ENCODE results near the gene CCDC24.
A peak's percentile ranks its signal among the peaks of the same experiment; 100 is the strongest.

Gene CCDC24

DNA sequence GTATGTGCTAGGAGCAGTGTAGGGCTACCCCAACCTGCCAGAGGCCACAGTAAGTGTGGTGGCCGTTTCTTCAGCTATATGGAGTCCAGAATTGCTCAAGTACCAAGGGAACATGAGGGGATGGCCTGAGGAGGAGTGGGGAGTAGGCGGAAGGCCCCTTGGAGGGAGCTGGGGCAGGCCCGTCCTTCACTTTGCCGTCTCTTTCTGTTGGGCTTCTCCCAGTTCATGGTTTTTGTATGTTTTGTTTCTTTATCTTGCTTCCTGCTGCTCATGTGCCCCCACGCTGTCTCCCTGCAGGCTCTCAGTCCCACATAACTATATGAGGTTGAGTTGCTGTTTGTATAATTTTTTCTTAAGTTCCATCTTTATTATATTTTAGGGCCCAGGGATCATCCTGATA is 27.5 kb upstream of the CCDC24 start:
- DNase-seq, result no peak

DNA sequence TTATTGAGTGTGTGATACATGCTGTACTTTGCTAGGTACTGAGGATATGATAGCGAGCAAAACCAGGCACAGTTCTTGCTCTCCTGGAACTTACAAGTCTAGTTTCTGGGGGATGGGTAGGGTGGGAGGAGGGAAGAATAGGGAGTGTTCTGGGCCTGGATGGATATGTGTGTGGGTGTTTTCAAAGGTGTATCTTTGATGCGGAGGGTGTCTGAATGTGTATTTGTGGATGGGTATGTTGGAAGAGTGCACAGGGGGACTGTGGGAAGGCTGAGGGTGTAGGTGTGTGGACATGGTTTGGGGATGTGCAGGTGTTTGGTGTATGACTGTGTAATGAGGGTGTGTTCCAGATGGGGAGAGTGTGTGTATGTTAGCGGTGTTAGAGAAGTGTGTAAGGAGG is 26.1 kb upstream of the CCDC24 start:
- no peak for DNase-seq

DNA sequence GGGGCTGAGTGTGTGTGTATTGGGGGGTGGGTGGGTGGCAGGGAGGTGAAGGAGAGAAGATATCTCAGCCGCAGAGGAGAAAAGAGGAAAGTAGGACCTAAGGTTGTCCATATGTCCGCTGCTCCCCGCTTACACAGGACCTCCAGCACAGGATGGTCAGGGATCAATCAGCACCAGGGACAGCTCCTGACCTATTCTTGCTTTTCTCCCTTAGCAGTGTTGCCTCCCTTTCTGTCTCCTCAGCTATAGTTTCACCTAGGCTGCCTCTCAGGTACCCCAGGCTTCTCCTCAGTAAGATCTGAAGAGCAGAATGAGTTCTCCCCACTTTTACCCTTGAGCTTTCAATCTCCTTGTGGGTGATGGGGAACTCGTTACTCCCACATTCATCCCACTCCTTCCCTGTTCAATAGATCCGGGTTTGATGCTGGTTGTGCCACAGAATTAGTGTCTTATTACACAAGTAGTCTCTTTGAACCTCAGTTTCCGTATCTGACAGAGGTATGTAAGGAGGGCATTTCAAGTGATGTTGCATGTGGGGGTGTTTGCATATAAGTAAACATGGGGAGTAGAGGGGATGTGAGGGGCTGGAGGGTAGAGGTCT is 23.0 kb upstream of the CCDC24 start:
- no peak for DNase-seq

- DNase-seq, result no peak
Observed at GRCh38 chr1:43969416-43969745, 22.0 kb upstream of the CCDC24 start.

- DNase-seq, result peak; percentile 97
Observed at GRCh38 chr1:43969746-43970466, 21.5 kb upstream of the CCDC24 start, which contains the start of gene DPH2. Gene DPH2 (plus strand): TSS chr1:43970010. CDS start chr1:43970176, 166 bp downstream.

DNA sequence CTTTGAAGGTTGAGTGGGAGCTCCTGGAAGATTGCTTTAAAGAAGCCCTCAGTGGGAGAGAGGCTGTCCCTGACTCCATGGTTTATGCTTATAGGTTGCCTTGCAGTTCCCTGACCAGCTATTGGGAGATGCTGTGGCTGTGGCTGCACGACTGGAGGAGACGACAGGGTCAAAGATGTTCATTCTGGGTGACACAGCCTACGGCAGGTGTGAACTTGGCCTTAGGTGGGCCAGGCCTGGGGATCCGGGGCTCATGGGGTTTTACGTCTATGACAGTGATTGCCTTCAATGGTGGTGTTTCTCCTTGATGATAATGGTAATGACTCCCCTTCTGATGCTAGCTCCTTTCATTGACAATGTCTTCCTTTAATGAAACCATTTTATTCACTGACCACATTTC is 20.9 kb upstream of the CCDC24 start:
- DNase-seq, result no peak

GRCh38 chr1:43970911-43971310 is 20.5 kb upstream of the CCDC24 start:
- no peak for DNase-seq

DNA sequence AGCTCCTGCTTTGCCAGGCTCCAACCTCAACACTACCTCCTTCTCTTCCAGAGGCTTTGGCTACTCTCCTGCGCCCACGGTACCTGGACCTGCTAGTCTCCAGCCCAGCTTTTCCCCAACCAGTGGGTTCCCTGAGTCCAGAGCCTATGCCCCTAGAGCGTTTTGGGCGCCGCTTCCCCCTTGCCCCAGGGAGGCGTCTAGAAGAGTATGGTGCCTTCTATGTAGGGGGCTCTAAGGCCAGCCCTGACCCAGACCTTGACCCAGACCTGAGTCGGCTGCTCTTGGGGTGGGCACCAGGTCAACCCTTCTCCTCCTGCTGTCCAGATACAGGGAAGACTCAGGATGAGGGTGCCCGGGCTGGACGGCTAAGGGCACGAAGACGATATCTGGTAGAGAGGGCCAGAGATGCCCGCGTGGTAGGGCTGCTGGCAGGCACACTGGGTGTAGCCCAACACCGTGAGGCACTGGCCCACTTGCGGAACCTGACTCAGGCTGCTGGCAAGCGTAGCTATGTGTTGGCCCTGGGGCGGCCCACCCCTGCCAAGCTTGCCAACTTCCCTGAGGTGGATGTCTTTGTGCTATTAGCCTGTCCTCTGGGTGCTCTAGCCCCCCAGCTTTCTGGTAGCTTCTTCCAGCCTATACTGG is 19.9 kb upstream of the CCDC24 start:
- no peak for DNase-seq

- no peak for DNase-seq
Observed at GRCh38 chr1:43973981-43974442, 17.4 kb upstream of the CCDC24 start.

- peak; percentile 98 for DNase-seq
Observed at GRCh38 chr1:43974443-43975248, 16.8 kb upstream of the CCDC24 start, which contains the start of gene ATP6V0B. Gene ATP6V0B (plus strand): TSS chr1:43974960. CDS start chr1:43975041, 81 bp downstream.

DNA sequence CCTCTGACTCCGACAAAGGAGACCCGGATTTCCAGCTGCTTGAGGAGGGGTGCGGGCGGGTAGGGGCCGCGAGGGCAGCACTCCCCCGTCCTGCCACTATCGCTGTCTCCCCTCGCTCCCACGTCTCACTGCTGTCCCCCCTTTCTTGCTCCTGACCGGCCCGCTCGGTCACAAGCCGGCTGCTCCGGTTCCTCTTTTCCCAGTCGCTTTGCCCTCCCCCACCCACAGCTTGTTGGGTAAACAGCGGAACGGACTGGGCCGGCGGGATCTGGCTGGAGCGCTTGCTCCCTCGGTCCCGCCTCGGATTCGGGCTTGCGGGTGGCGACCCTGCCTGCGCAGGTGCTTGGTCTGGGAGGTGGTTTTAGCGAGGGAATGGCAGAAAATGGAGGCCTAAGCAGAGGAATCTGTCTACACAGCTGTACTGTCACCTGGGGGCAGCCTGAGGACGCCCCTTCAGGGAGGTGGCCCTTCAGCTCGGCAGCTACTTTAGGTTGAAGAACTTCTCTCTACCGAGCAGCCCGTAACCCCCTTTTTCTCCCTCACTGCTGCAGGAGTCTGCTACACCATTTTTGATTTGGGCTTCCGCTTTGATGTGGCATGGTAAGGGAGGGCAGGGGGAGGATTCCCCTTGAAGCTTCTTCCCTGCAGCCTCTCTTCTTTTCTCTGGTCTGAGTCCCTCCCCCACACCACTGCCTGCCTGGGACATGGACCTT is 16.0 kb upstream of the CCDC24 start:
- DNase-seq, result peak; percentile 30

DNA sequence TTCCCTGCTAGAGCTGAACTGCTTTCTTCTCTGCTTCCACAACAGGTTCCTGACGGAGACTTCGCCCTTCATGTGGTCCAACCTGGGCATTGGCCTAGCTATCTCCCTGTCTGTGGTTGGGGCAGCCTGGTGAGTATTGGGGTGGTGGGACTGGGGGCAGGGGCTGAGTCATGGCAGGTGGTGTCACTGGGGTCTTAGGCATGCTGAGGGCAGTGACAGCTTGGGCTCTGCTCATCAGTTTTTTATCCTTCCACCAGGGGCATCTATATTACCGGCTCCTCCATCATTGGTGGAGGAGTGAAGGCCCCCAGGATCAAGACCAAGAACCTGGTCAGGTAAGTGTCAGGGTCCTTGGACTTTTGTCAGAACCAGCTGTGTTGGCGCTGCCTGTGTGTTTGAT is 15.4 kb upstream of the CCDC24 start:
- no peak for DNase-seq

GRCh38 chr1:43976890-43977289 is 14.5 kb upstream of the CCDC24 start:
- no peak for DNase-seq

DNA sequence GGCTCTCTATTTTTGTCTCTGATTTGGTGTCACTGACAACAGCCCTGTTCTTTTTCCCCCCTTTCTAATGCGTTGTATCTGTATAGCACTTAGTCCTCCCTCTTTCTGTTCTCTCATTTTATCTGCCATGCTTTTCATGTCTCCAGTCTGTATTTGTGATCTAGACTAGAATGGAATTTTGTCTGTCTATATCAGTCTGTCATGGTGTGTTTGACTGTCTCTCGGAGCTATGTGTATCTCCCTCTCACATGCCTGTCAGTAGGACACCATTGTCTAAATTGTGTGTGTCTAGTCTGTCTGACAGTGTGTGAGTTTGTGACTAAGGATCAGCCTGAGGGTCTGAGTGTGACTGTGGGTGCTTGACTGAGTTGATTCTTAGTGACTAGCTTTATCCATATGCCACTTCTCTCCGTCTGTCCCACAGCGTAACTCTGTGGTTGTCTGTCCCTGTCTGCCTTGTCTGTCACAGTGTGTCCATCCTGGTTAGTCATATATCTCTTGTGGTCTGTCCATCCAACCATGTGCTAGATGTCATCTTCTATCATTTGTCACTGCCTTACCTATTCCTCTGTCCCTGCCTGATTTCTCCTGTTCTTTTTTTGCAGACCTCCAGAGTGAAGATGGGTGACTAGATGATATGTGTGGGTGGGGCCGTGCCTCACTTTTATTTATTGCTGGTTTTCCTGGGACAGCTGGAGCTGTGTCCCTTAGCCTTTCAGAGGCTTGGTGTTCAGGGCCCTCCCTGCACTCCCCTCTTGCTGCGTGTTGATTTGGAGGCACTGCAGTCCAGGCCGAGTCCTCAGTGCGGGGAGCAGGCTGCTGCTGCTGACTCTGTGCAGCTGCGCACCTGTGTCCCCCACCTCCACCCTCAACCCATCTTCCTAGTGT is 13.8 kb upstream of the CCDC24 start:
- DNase-seq, result no peak

- DNase-seq, result no peak
Observed at GRCh38 chr1:43978264-43978550, 13.2 kb upstream of the CCDC24 start.

GRCh38 chr1:43978551-43979260 is 12.7 kb upstream of the CCDC24 start, which contains the start of gene B4GALT2:
Gene B4GALT2 (plus strand): TSS chr1:43979210. CDS start chr1:43981161, 1,951 bp downstream.
- peak; percentile 22 for DNase-seq

DNA sequence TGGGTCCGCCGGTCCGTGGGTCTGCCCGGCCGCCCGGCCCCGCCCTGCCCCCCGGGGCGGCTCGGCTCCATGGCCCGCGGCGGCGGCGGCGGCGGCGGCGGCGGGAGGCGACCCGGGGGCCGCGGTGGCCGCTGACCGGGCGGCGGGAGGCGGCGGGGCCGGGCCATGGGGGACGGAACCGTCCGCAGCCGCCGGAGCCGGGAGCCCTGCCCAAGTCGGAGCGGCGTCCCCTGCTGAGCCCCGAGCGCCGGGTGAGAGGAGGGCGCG is 12.2 kb upstream of the CCDC24 start:
- DNase-seq, result no peak

GRCh38 chr1:43979528-43980254 is 11.7 kb upstream of the CCDC24 start:
- no peak for DNase-seq

DNA sequence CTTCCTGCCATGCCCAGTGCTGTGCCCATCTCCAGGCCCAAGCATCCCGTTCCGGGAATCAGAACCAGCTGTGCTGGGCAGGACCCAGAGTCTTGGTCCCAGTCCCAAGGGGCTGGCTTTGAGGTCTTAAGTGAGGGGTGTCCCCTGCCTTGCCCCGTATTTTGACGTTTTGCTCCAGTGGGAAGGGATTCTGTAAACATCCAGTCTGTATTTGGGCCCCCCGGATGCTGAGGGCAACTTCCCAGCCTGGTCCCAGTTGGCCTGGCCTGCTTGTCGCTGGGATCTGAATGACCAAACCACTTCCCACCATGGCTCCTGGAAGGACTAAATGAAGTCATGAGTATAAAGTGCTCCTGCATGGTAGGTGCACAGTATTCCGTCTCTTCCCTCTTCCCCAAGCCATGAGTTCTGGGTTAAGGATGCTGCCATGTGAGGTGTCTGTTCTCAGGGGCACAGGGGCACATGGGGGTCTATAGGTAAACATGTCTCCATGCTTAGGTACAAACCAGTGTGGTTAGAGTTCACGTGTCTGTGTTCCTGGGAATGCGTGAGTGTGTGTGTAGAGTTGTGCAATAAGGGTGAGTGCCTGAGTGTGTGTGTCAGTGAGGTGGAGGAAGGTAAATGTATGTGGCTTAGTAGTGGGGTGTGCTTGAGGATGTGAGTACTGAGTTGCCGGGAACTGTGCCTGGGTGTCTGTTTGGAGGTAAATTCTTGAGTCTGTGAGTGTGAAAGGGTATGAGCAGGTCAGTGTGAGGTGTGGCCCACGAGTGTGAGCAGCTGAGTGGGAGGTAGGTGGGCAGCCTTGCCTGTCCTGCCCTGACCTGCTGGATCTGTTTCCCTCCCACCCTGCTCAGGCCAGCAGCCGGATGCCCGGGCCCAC is 10.9 kb upstream of the CCDC24 start:
- no peak for DNase-seq

- DNase-seq, result no peak
Observed at GRCh38 chr1:43981135-43981491, 10.3 kb upstream of the CCDC24 start.
